ENCODE results near the gene NIP7.

The NIP7 gene

DNA sequence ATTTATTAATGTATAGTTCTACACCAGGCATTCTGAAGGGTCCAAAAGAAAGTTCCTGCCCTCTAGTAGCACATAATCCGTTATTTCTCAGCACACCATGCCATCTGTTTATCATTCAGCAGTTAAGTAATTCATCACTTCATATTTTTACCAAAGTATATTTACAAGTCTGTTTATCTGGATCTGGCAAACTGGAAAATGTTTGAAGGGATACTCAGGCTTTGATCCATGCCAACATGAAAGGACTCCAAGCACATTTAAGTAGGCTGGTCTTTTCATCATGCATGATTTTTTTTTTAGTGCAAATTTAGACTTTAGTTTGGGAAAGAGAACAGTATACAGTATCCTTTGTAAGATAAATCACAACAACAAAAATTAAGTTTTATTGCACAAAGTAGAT lies 32.5 kb upstream of the NIP7 start:
- TF ChIP-seq EZH2 (IDR thresholded peaks at IDR 0.05; ENCODE audit: borderline replicate concordance, low read length), result no peak
- TF ChIP-seq, protein P1, sequence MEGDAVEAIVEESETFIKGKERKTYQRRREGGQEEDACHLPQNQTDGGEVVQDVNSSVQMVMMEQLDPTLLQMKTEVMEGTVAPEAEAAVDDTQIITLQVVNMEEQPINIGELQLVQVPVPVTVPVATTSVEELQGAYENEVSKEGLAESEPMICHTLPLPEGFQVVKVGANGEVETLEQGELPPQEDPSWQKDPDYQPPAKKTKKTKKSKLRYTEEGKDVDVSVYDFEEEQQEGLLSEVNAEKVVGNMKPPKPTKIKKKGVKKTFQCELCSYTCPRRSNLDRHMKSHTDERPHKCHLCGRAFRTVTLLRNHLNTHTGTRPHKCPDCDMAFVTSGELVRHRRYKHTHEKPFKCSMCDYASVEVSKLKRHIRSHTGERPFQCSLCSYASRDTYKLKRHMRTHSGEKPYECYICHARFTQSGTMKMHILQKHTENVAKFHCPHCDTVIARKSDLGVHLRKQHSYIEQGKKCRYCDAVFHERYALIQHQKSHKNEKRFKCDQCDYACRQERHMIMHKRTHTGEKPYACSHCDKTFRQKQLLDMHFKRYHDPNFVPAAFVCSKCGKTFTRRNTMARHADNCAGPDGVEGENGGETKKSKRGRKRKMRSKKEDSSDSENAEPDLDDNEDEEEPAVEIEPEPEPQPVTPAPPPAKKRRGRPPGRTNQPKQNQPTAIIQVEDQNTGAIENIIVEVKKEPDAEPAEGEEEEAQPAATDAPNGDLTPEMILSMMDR (IDR thresholded peaks at IDR 0.05; ENCODE audit: low read length), result no peak
- Histone ChIP-seq H3K4me3 (ENCODE audit: low read depth, low read length, poor library complexity, severe bottlenecking) (no peak overlapping the region), H3K9me2 (ENCODE audit: low read depth, low read length) (no peaks in the 10 kb centered on the region), H3K79me2 (ENCODE audit: insufficient read depth, low read length) (peaks cover 4% of the 10 kb centered on the region), H4K20me1 (ENCODE audit: insufficient read depth, low read length) (no peaks in the 10 kb centered on the region), H3K27me3 (ENCODE audit: insufficient read depth, low read length) (no peaks in the 10 kb centered on the region), H2AFZ (ENCODE audit: low read length) (no peak overlapping the region), H3K9me3 (ENCODE audit: low read length) (no peaks in the 10 kb centered on the region), H3K4me1 (ENCODE audit: insufficient read depth, low read length, severe bottlenecking) (peaks cover 13% of the 10 kb centered on the region), H3K9ac (ENCODE audit: low read length) (no peak overlapping the region), H3K4me2 (ENCODE audit: low read length) (no peak overlapping the region), H3F3A (ENCODE audit: insufficient read depth, low read length) (no peaks in the 10 kb centered on the region; the same call in 1 of the 2 replicates), H3K36me3 (ENCODE audit: insufficient read depth, low read length) (peaks cover 11% of the 10 kb centered on the region; the same call in 1 of the 2 replicates), H3K27ac (ENCODE audit: low read depth, low read length, poor library complexity, severe bottlenecking) (no peak overlapping the region)

DNA sequence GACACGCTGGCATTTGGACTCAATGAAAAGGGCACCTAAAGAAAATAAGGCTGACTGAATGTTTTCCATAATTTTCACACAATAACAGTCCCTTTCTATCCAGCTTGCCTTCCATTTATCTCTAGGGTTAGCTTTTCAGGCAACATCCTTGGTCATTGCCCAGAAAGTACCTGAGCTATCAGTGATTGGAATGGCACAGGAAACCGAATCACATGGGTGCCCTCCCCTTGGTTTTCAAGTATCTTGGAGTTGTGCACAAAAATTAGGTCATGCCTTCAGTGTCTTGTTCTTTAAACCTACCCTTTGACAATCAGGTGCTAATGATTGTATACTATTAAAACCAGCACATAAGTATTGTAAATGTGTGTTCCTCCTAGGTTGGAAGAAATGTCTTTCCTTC lies 31.7 kb upstream of the NIP7 start:
- no peak overlapping the region for H3K27ac ChIP-seq (ENCODE audit: low read depth, low read length, poor library complexity, severe bottlenecking)
- peaks cover 11% of the 10 kb centered on the region; the same call in 1 of the 2 replicates for H3K36me3 ChIP-seq (ENCODE audit: insufficient read depth, low read length)
- TF ChIP-seq, protein P1 (IDR thresholded peaks at IDR 0.05; ENCODE audit: low read length), result no peak
- TF ChIP-seq EZH2 (IDR thresholded peaks at IDR 0.05; ENCODE audit: borderline replicate concordance, low read length), result no peak
- H4K20me1 ChIP-seq (ENCODE audit: insufficient read depth, low read length), result no peaks in the 10 kb centered on the region
- H3K4me3 ChIP-seq (ENCODE audit: low read depth, low read length, poor library complexity, severe bottlenecking), result no peak overlapping the region
- no peak overlapping the region for H3K9ac ChIP-seq (ENCODE audit: low read length)
- H3K4me2 ChIP-seq (ENCODE audit: low read length), result no peak overlapping the region
- no peaks in the 10 kb centered on the region for H3K9me2 ChIP-seq (ENCODE audit: low read depth, low read length)
- H3K79me2 ChIP-seq (ENCODE audit: insufficient read depth, low read length), result peaks cover 8% of the 10 kb centered on the region
- no peak overlapping the region for H2AFZ ChIP-seq (ENCODE audit: low read length)
- H3K27me3 ChIP-seq (ENCODE audit: insufficient read depth, low read length), result no peaks in the 10 kb centered on the region
- H3K4me1 ChIP-seq (ENCODE audit: insufficient read depth, low read length, severe bottlenecking), result peaks cover 10% of the 10 kb centered on the region
- H3F3A ChIP-seq (ENCODE audit: insufficient read depth, low read length), result no peaks in the 10 kb centered on the region; the same call in 1 of the 2 replicates
- no peaks in the 10 kb centered on the region for H3K9me3 ChIP-seq (ENCODE audit: low read length)

DNA sequence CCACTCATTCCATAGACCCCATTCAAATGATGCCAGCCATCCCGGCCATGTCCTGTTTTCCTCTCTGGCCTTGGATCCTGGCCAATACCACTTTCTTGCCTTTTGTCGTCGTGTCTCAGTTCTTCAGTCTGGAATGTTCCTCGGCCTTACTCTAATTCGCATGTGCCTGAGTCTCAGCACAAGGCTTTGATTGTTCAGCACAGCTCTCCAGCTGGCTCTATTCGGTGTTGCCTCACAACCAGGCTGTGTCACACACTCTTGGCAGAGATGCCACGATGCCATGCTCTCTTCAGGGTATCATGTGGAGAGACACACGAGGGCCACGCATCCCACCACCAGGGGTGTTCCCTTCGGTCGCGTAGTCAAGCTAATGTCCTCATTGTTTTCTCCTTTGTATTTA lies 30.3 kb upstream of the NIP7 start:
- Histone ChIP-seq H3K27ac (ENCODE audit: low read depth, low read length, poor library complexity, severe bottlenecking) (no peak overlapping the region), H3K9me2 (ENCODE audit: low read depth, low read length) (no peaks in the 10 kb centered on the region), H2AFZ (ENCODE audit: low read length) (no peak overlapping the region), H3K27me3 (ENCODE audit: insufficient read depth, low read length) (no peaks in the 10 kb centered on the region), H4K20me1 (ENCODE audit: insufficient read depth, low read length) (no peaks in the 10 kb centered on the region), H3K79me2 (ENCODE audit: insufficient read depth, low read length) (peaks cover 8% of the 10 kb centered on the region), H3F3A (ENCODE audit: insufficient read depth, low read length) (no peaks in the 10 kb centered on the region; the same call in 1 of the 2 replicates), H3K4me2 (ENCODE audit: low read length) (no peak overlapping the region), H3K4me3 (ENCODE audit: low read depth, low read length, poor library complexity, severe bottlenecking) (no peak overlapping the region), H3K9me3 (ENCODE audit: low read length) (no peaks in the 10 kb centered on the region), H3K4me1 (ENCODE audit: insufficient read depth, low read length, severe bottlenecking) (peaks cover 10% of the 10 kb centered on the region), H3K36me3 (ENCODE audit: insufficient read depth, low read length) (peaks cover 12% of the 10 kb centered on the region; the same call in 1 of the 2 replicates), H3K9ac (ENCODE audit: low read length) (no peak overlapping the region)
- TF ChIP-seq EZH2 (IDR thresholded peaks at IDR 0.05; ENCODE audit: borderline replicate concordance, low read length), result no peak
- TF ChIP-seq, protein P1 (IDR thresholded peaks at IDR 0.05; ENCODE audit: low read length), result no peak
